Measurements from ENCODE around the gene NLN. TPM values are rescaled to one million over a fixed set of nuclear protein-coding genes. Genes with fewer than 3 reads are reported as not detected.

NLN gene
- total and polyA plus RNA-seq, 4 donors, result 13.4 to 26.4 (median 19.1) TPM

GRCh38 chr5:65739162-65739561, 17.2 kb downstream of the NLN start:
- Histone ChIP-seq H3K27ac (ENCODE audit: low read depth in 1 of 2, low read length in 2 of 2) (no peak overlapping the region), H3K9me3 (ENCODE audit: control insufficient read depth in 4 of 4, low read length in 3 of 4) (no peaks in the 10 kb centered on the region), H3K27me3 (ENCODE audit: control insufficient read depth in 4 of 4, insufficient read depth in 4 of 4, low read length in 3 of 4) (no peaks in the 10 kb centered on the region), H3K4me1 (ENCODE audit: control insufficient read depth in 4 of 4, insufficient read depth in 4 of 4, low read length in 3 of 4) (no peaks in the 10 kb centered on the region), H3K36me3 (ENCODE audit: control insufficient read depth in 4 of 4, insufficient read depth in 3 of 4, low read depth in 1 of 4, low read length in 3 of 4) (no peaks in the 10 kb centered on the region), H3K9ac (ENCODE audit: low read depth in 1 of 2, low read length in 2 of 2) (no peak overlapping the region), H3K4me3 (ENCODE audit: low read depth in 1 of 3, low read length in 3 of 3) (no peak overlapping the region)
- no peak for DNase-seq (ENCODE audit: low spot score)
- TF ChIP-seq ZBTB33 (IDR thresholded peaks at IDR 0.05) (no peak), RXRA (IDR thresholded peaks at IDR 0.05) (no peak), YY1 (IDR thresholded peaks at IDR 0.05) (no peak), SP1 (IDR thresholded peaks at IDR 0.05) (no peak), FOXA1 (IDR thresholded peaks at IDR 0.05) (no peak), RAD21 (IDR thresholded peaks at IDR 0.05) (no peak), FOXA2 (IDR thresholded peaks at IDR 0.05) (no peak), NR2F2 (IDR thresholded peaks at IDR 0.05) (no peak), GABPA (IDR thresholded peaks at IDR 0.05 in 1 of 2, conservative IDR thresholded peaks at IDR 0.05 in 1 of 2) (no peak), TAF1 (conservative IDR thresholded peaks at IDR 0.05) (no peak)
- TF ChIP-seq, protein P1, sequence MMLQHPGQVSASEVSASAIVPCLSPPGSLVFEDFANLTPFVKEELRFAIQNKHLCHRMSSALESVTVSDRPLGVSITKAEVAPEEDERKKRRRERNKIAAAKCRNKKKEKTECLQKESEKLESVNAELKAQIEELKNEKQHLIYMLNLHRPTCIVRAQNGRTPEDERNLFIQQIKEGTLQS (IDR thresholded peaks at IDR 0.05), result no peak
- TF ChIP-seq, protein P2, sequence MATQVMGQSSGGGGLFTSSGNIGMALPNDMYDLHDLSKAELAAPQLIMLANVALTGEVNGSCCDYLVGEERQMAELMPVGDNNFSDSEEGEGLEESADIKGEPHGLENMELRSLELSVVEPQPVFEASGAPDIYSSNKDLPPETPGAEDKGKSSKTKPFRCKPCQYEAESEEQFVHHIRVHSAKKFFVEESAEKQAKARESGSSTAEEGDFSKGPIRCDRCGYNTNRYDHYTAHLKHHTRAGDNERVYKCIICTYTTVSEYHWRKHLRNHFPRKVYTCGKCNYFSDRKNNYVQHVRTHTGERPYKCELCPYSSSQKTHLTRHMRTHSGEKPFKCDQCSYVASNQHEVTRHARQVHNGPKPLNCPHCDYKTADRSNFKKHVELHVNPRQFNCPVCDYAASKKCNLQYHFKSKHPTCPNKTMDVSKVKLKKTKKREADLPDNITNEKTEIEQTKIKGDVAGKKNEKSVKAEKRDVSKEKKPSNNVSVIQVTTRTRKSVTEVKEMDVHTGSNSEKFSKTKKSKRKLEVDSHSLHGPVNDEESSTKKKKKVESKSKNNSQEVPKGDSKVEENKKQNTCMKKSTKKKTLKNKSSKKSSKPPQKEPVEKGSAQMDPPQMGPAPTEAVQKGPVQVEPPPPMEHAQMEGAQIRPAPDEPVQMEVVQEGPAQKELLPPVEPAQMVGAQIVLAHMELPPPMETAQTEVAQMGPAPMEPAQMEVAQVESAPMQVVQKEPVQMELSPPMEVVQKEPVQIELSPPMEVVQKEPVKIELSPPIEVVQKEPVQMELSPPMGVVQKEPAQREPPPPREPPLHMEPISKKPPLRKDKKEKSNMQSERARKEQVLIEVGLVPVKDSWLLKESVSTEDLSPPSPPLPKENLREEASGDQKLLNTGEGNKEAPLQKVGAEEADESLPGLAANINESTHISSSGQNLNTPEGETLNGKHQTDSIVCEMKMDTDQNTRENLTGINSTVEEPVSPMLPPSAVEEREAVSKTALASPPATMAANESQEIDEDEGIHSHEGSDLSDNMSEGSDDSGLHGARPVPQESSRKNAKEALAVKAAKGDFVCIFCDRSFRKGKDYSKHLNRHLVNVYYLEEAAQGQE (IDR thresholded peaks at IDR 0.05), result no peak

GRCh38 chr5:65742565-65743231, 20.7 kb downstream of the NLN start:
- Histone ChIP-seq H3K4me3 (ENCODE audit: low read depth in 1 of 3, low read length in 3 of 3) (no peak overlapping the region), H3K36me3 (ENCODE audit: control insufficient read depth in 4 of 4, insufficient read depth in 3 of 4, low read depth in 1 of 4, low read length in 3 of 4) (no peaks in the 10 kb centered on the region), H3K27ac (ENCODE audit: low read depth in 1 of 2, low read length in 2 of 2) (no peak overlapping the region), H3K9ac (ENCODE audit: low read depth in 1 of 2, low read length in 2 of 2) (no peak overlapping the region), H3K4me1 (ENCODE audit: control insufficient read depth in 4 of 4, insufficient read depth in 4 of 4, low read length in 3 of 4) (no peaks in the 10 kb centered on the region), H3K27me3 (ENCODE audit: control insufficient read depth in 4 of 4, insufficient read depth in 4 of 4, low read length in 3 of 4) (no peaks in the 10 kb centered on the region), H3K9me3 (ENCODE audit: control insufficient read depth in 4 of 4, low read length in 3 of 4) (no peaks in the 10 kb centered on the region)
- TF ChIP-seq RXRA (IDR thresholded peaks at IDR 0.05) (no peak), RAD21 (IDR thresholded peaks at IDR 0.05) (peak; percentile 88 to 93), HNF4A (conservative IDR thresholded peaks at IDR 0.05) (peak in 1 of 2 donors; percentile 29), TAF1 (conservative IDR thresholded peaks at IDR 0.05) (no peak)
- TF ChIP-seq, protein P3, sequence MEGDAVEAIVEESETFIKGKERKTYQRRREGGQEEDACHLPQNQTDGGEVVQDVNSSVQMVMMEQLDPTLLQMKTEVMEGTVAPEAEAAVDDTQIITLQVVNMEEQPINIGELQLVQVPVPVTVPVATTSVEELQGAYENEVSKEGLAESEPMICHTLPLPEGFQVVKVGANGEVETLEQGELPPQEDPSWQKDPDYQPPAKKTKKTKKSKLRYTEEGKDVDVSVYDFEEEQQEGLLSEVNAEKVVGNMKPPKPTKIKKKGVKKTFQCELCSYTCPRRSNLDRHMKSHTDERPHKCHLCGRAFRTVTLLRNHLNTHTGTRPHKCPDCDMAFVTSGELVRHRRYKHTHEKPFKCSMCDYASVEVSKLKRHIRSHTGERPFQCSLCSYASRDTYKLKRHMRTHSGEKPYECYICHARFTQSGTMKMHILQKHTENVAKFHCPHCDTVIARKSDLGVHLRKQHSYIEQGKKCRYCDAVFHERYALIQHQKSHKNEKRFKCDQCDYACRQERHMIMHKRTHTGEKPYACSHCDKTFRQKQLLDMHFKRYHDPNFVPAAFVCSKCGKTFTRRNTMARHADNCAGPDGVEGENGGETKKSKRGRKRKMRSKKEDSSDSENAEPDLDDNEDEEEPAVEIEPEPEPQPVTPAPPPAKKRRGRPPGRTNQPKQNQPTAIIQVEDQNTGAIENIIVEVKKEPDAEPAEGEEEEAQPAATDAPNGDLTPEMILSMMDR (IDR thresholded peaks at IDR 0.05; ENCODE audit: low read depth, low read length, missing input control), result peak; percentile 59
- 18% methylated on average over 4 of the region's 4 CpGs for WGBS
- DNase-seq (ENCODE audit: low spot score), result no peak

All from liver (tissue), 9 donors.